ENCODE measurements around the gene DMRTB1. TPM values are rescaled to one million over a fixed set of nuclear protein-coding genes. Genes with fewer than 3 reads are reported as not detected.
A peak's percentile ranks its signal among the peaks of the same experiment; 100 is the strongest.

The DMRTB1 gene
- total and polyA plus RNA-seq, 2 of the 8 experiments (the other 6 are each of a cell fraction or from before 2014, with no cell fraction given), result 0.06 to 0.35 TPM

- TF ChIP-seq RXRA (IDR thresholded peaks at IDR 0.05; ENCODE audit: insufficient read depth, low read depth, low read length), result 0 out of 2 replicates have a peak, but pooled peaks have one; percentile 59
- no peak for TF ChIP-seq FOSL1 (IDR thresholded peaks at IDR 0.05; ENCODE audit: insufficient read depth, low read depth, low read length)
- TF ChIP-seq JUN (IDR thresholded peaks at IDR 0.05; ENCODE audit: low read depth, low read length), result 0 out of 2 replicates have a peak, but pooled peaks have one; percentile 10
- TF ChIP-seq CHD2 (IDR thresholded peaks at IDR 0.05; ENCODE audit: low read length), result no peak
- TF ChIP-seq EZH2 (IDR thresholded peaks at IDR 0.05; ENCODE audit: low read depth, low read length, severe bottlenecking), result no peak
- 0 out of 2 replicates have a peak, but pooled peaks have one; percentile 67 for TF ChIP-seq RBBP5 (IDR thresholded peaks at IDR 0.05; ENCODE audit: borderline replicate concordance, low read depth, low read length)
- peak; percentile 82 for TF ChIP-seq MAX (IDR thresholded peaks at IDR 0.05)
- TF ChIP-seq SIN3A (conservative IDR thresholded peaks at IDR 0.05 in 1 of 2, IDR thresholded peaks at IDR 0.05 in 1 of 2; ENCODE audit: low read depth in 1 of 2, low read length in 2 of 2), result peak; percentile 58 to 87; a peak in 2 of 4 replicates
- no peak for TF ChIP-seq GTF2F1 (IDR thresholded peaks at IDR 0.05; ENCODE audit: borderline replicate concordance, low read depth, low read length)
- no peak for TF ChIP-seq ATF2 (IDR thresholded peaks at IDR 0.05; ENCODE audit: low read length)
- TF ChIP-seq CHD1 (IDR thresholded peaks at IDR 0.05; ENCODE audit: low read depth, low read length), result no peak
- no peak for TF ChIP-seq POU5F1 (IDR thresholded peaks at IDR 0.05; ENCODE audit: low read depth, low read length)
- no peak for TF ChIP-seq SAP30 (IDR thresholded peaks at IDR 0.05; ENCODE audit: insufficient read depth, insufficient replicate concordance, low read length)
- peak; percentile 32 for TF ChIP-seq ASH2L (IDR thresholded peaks at IDR 0.05; ENCODE audit: low read length)
- peak in 1 of 2 experiments; percentile 80; a peak in 2 of 3 replicates for TF ChIP-seq EP300 (IDR thresholded peaks at IDR 0.05; ENCODE audit: borderline replicate concordance in 1 of 2, low read depth in 2 of 2, low read length in 2 of 2)
- no peak for TF ChIP-seq SP2 (IDR thresholded peaks at IDR 0.05; ENCODE audit: low read length)
- no peak for TF ChIP-seq TAF1 (IDR thresholded peaks at IDR 0.05; ENCODE audit: low read depth, low read length)
- TF ChIP-seq USF2 (IDR thresholded peaks at IDR 0.05; ENCODE audit: low read length), result no peak
- no peak for TF ChIP-seq POLR2AphosphoS5 (IDR thresholded peaks at IDR 0.05; ENCODE audit: low read depth, low read length)
Observed at GRCh38 chr1:53470155-53470554, 11.0 kb downstream of the DMRTB1 start (continued).
